ENCODE data around the gene TRPT1.

Gene TRPT1

DNA sequence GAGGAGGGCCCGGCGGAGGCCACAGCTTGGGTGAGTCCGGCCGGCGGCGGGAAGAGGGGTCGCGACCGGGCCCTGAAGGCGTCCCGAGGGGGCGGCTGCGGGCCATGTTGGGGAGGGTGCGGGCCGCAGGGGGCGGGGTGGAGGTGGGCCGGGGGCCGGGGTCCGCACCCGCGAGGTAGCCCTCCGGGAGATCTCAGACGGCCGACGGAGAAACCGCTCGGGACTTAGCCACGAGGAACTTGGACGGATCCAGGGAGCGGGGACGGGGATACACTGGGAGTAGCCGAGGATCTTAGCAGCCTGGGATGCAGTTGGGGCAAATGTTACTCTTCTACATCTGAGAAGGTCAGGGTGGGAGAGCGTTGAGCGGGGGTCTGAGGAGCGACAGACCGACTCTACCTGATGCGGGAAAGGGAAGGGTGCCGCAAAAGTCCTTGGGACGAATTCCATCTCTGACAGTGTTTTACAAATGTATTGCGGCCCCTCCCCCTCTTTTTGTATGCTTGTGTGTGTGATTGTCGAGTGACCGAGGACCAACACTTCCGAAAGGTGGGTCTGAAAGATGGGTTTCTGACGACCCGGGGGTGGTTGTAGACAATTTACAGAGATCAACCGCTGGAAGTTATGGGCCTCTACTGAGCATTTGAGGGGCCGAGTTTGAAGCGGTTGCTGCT, 39.4 kb downstream of the TRPT1 start:
- H3K79me1 ChIP-seq (ENCODE audit: low read length): peaks cover 12% of the 10 kb centered on the region
- no peak overlapping the region for H3K56ac ChIP-seq (ENCODE audit: low read length)
- WGBS (ENCODE audit: extremely low coverage, insufficient coverage, low lambda C conversion rate): no CpG with 5 or more reads among the region's 48 CpGs
- no peak overlapping the region for H2BK15ac ChIP-seq (replicated peaks; ENCODE audit: low read depth)
- no peak overlapping the region for H2AK5ac ChIP-seq (ENCODE audit: low read length)
- peak overlapping the region; percentile 97 for H3K18ac ChIP-seq (ENCODE audit: low read length)
- H3K4me3 ChIP-seq (ENCODE audit: low read length): no peak overlapping the region
- H2BK5ac ChIP-seq (ENCODE audit: low read length): no peak overlapping the region
- no peak overlapping the region for H3K23ac ChIP-seq (ENCODE audit: low read length)
- H3K36me3 ChIP-seq (ENCODE audit: control insufficient read depth, insufficient read depth, low read length): peaks cover 4% of the 10 kb centered on the region
- H2BK120ac ChIP-seq (ENCODE audit: low read depth, low read length): peak overlapping the region; percentile 97
- peak; percentile 31 for DNase-seq
- no peak overlapping the region for H3K9ac ChIP-seq (ENCODE audit: low read length)
- no peaks in the 10 kb centered on the region for H3K4me1 ChIP-seq (ENCODE audit: control insufficient read depth, low read depth, low read length)
- H3K4ac ChIP-seq (ENCODE audit: low read depth, low read length): peak overlapping the region; percentile 99
- no peak overlapping the region for H4K8ac ChIP-seq (ENCODE audit: low read depth, low read length)
- H3K79me2 ChIP-seq (ENCODE audit: control insufficient read depth, insufficient read depth, low read length): peaks cover 21% of the 10 kb centered on the region
- peak overlapping the region; percentile 24 for H3K27ac ChIP-seq (ENCODE audit: low read depth, low read length)
- no peaks in the 10 kb centered on the region for H3K27me3 ChIP-seq (ENCODE audit: insufficient read depth, low read length, poor library complexity)
- no peak overlapping the region for H4K5ac ChIP-seq (ENCODE audit: low read length)
- H3K4me2 ChIP-seq (ENCODE audit: low read length): no peak overlapping the region

DNA sequence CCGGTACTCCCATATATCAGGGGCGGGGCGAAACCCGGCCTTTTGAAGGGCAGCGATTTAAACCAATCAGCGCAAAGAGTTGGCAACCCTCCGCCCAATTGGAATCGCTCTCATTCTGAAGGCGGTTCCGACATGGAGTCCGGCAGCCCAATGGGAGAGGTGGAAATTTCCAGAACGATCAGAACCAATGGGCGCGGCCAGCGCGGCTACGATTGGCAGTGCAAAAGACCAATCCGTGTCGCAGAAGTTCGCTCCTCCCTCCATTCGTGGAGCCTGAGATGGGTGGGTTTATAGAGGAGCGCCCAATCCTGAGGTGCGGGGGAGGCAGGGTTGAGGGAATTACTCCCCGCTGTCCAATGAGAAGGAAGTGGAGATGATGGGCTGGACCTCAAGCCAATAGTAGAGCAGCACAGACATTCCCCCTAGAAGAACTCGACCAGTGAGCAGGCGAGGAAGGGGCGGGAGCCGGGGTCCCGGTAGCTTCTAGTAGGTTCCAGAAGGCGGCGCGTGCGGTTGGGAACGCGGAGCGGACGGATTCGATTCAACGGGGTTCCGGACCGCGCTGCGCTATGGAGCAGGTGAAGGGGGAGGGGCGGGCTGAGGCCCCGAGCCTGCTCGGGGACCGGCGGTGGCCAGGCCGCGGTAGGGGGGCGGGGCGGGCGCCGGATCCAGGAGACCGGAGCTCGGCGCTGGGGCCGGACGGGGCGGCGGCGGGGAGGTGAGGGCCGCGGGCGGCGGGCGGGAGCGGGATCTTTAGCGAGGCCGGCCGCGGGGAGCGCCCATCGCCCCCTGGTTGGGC, 40.1 kb downstream of the TRPT1 start, which contains the start of gene STIP1:
STIP1 (plus strand) TSS at position 479 of the 799 bp plus-strand sequence; CDS start at position 570, 91 bp downstream.
- H3K79me1 ChIP-seq (ENCODE audit: low read length): peaks cover 12% of the 10 kb centered on the region
- peak within 1 kb of the TSS; percentile 95 for H3K9ac ChIP-seq (ENCODE audit: low read length)
- no peak within 1 kb of the TSS for H4K5ac ChIP-seq (ENCODE audit: low read length)
- peak within 1 kb of the TSS; percentile 97 for H2BK120ac ChIP-seq (ENCODE audit: low read depth, low read length)
- H3K36me3 ChIP-seq (ENCODE audit: control insufficient read depth, insufficient read depth, low read length): peaks cover 4% of the 10 kb centered on the region
- H3K4me1 ChIP-seq (ENCODE audit: control insufficient read depth, low read depth, low read length): no peaks in the 10 kb centered on the region
- peak within 1 kb of the TSS; percentile 99 for H3K4ac ChIP-seq (ENCODE audit: low read depth, low read length)
- peaks cover 17% of the 10 kb centered on the region for H3K79me2 ChIP-seq (ENCODE audit: control insufficient read depth, insufficient read depth, low read length)
- peak within 1 kb of the TSS; percentile 10 for H3K23ac ChIP-seq (ENCODE audit: low read length)
- H4K8ac ChIP-seq (ENCODE audit: low read depth, low read length): no peak within 1 kb of the TSS
- H2AK5ac ChIP-seq (ENCODE audit: low read length): peak within 1 kb of the TSS; percentile 15
- peak within 1 kb of the TSS; percentile 98 for H3K56ac ChIP-seq (ENCODE audit: low read length)
- H2BK15ac ChIP-seq (replicated peaks; ENCODE audit: low read depth): no peak within 1 kb of the TSS
- H3K27me3 ChIP-seq (ENCODE audit: insufficient read depth, low read length, poor library complexity): no peaks in the 10 kb centered on the region
- peak within 1 kb of the TSS; percentile 50 for H3K4me3 ChIP-seq (ENCODE audit: low read length)
- H3K27ac ChIP-seq (ENCODE audit: low read depth, low read length): peak within 1 kb of the TSS; percentile 88
- H3K4me2 ChIP-seq (ENCODE audit: low read length): peak within 1 kb of the TSS; percentile 80
- DNase-seq: peak; percentile 100
- no CpG with 5 or more reads among the region's 74 CpGs for WGBS (ENCODE audit: extremely low coverage, insufficient coverage, low lambda C conversion rate)
- peak within 1 kb of the TSS; percentile 69 for H2BK5ac ChIP-seq (ENCODE audit: low read length)
- H3K18ac ChIP-seq (ENCODE audit: low read length): peak within 1 kb of the TSS; percentile 97

DNA sequence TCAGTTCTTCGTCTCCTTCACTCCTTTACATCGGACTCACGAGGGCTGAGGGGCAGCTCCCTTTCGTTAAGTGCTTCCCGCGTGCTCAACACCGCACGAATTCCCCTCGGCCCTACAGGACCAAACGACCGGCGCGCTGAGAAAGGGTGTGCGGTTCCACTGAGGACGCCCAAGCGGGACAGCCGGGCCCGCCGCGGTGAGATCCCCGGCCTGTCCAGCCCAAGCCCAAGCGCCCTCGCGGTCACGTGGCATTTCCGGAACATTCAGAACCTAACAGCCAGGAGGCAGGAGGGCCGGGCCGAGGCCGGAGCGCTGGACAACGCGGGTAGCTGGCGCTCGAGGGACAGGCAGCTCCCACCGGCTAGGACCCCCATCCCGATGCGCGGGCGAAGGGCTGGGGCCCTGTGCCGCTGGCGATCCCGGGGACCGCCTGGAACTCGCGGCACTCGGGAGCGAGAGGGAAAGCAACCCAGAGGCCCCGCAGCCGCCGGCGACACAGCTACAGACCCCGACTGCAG, 40.8 kb downstream of the TRPT1 start:
- peak overlapping the region; percentile 50 for H3K4me3 ChIP-seq (ENCODE audit: low read length)
- H3K18ac ChIP-seq (ENCODE audit: low read length): peak overlapping the region; percentile 84
- peak overlapping the region; percentile 95 for H3K9ac ChIP-seq (ENCODE audit: low read length)
- H2AK5ac ChIP-seq (ENCODE audit: low read length): peak overlapping the region; percentile 15
- peak overlapping the region; percentile 94 for H3K4ac ChIP-seq (ENCODE audit: low read depth, low read length)
- no peak overlapping the region for H4K8ac ChIP-seq (ENCODE audit: low read depth, low read length)
- H4K5ac ChIP-seq (ENCODE audit: low read length): no peak overlapping the region
- no peaks in the 10 kb centered on the region for H3K27me3 ChIP-seq (ENCODE audit: insufficient read depth, low read length, poor library complexity)
- H3K4me2 ChIP-seq (ENCODE audit: low read length): peak overlapping the region; percentile 80
- H3K27ac ChIP-seq (ENCODE audit: low read depth, low read length): peak overlapping the region; percentile 88
- peak overlapping the region; percentile 69 for H2BK5ac ChIP-seq (ENCODE audit: low read length)
- H3K79me1 ChIP-seq (ENCODE audit: low read length): peaks cover 10% of the 10 kb centered on the region
- no peak overlapping the region for H2BK15ac ChIP-seq (replicated peaks; ENCODE audit: low read depth)
- peaks cover 11% of the 10 kb centered on the region for H3K79me2 ChIP-seq (ENCODE audit: control insufficient read depth, insufficient read depth, low read length)
- H3K56ac ChIP-seq (ENCODE audit: low read length): peak overlapping the region; percentile 98
- peak overlapping the region; percentile 10 for H3K23ac ChIP-seq (ENCODE audit: low read length)
- no CpG with 5 or more reads among the region's 52 CpGs for WGBS (ENCODE audit: extremely low coverage, insufficient coverage, low lambda C conversion rate)
- no peaks in the 10 kb centered on the region for H3K4me1 ChIP-seq (ENCODE audit: control insufficient read depth, low read depth, low read length)
- no peak overlapping the region for H2BK120ac ChIP-seq (ENCODE audit: low read depth, low read length)
- peaks cover 4% of the 10 kb centered on the region for H3K36me3 ChIP-seq (ENCODE audit: control insufficient read depth, insufficient read depth, low read length)
- peak; percentile 91 for DNase-seq

DNA sequence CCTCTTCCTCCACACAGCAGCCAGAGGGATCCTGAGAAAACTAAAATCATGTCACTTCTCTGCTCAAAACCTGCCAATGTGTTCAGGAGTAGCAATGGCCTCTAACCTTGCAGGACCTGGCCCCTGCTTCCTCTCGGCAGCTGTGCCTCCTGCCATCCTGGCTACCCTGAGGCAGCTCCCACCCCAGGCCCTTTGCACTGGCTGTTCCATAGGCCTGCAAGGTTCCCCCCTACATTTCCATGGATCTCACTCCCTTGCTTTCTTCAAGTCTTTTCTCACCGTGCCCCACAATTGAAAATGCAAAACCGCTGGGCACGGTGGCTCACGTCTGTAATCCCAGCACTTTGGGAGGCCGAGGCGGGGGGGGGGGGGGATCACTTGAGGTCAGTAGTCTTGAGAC, 42.1 kb downstream of the TRPT1 start:
- no peak overlapping the region for H3K23ac ChIP-seq (ENCODE audit: low read length)
- no peak overlapping the region for H2BK15ac ChIP-seq (replicated peaks; ENCODE audit: low read depth)
- peak overlapping the region; percentile 34 for H3K9ac ChIP-seq (ENCODE audit: low read length)
- H3K27me3 ChIP-seq (ENCODE audit: insufficient read depth, low read length, poor library complexity): no peaks in the 10 kb centered on the region
- H3K4me1 ChIP-seq (ENCODE audit: control insufficient read depth, low read depth, low read length): no peaks in the 10 kb centered on the region
- peaks cover 2% of the 10 kb centered on the region for H3K79me2 ChIP-seq (ENCODE audit: control insufficient read depth, insufficient read depth, low read length)
- no peak overlapping the region for H3K4me3 ChIP-seq (ENCODE audit: low read length)
- no CpG with 5 or more reads among the region's 7 CpGs for WGBS (ENCODE audit: extremely low coverage, insufficient coverage, low lambda C conversion rate)
- no peak overlapping the region for H4K8ac ChIP-seq (ENCODE audit: low read depth, low read length)
- peaks cover 10% of the 10 kb centered on the region for H3K79me1 ChIP-seq (ENCODE audit: low read length)
- no peak overlapping the region for H2BK120ac ChIP-seq (ENCODE audit: low read depth, low read length)
- no peak overlapping the region for H3K27ac ChIP-seq (ENCODE audit: low read depth, low read length)
- no peak overlapping the region for H3K4ac ChIP-seq (ENCODE audit: low read depth, low read length)
- no peak overlapping the region for H2AK5ac ChIP-seq (ENCODE audit: low read length)
- DNase-seq: no peak
- no peak overlapping the region for H3K18ac ChIP-seq (ENCODE audit: low read length)
- H3K36me3 ChIP-seq (ENCODE audit: control insufficient read depth, insufficient read depth, low read length): peaks cover 4% of the 10 kb centered on the region
- H3K4me2 ChIP-seq (ENCODE audit: low read length): no peak overlapping the region
- H4K5ac ChIP-seq (ENCODE audit: low read length): no peak overlapping the region
- no peak overlapping the region for H2BK5ac ChIP-seq (ENCODE audit: low read length)
- peak overlapping the region; percentile 42 for H3K56ac ChIP-seq (ENCODE audit: low read length)

DNA sequence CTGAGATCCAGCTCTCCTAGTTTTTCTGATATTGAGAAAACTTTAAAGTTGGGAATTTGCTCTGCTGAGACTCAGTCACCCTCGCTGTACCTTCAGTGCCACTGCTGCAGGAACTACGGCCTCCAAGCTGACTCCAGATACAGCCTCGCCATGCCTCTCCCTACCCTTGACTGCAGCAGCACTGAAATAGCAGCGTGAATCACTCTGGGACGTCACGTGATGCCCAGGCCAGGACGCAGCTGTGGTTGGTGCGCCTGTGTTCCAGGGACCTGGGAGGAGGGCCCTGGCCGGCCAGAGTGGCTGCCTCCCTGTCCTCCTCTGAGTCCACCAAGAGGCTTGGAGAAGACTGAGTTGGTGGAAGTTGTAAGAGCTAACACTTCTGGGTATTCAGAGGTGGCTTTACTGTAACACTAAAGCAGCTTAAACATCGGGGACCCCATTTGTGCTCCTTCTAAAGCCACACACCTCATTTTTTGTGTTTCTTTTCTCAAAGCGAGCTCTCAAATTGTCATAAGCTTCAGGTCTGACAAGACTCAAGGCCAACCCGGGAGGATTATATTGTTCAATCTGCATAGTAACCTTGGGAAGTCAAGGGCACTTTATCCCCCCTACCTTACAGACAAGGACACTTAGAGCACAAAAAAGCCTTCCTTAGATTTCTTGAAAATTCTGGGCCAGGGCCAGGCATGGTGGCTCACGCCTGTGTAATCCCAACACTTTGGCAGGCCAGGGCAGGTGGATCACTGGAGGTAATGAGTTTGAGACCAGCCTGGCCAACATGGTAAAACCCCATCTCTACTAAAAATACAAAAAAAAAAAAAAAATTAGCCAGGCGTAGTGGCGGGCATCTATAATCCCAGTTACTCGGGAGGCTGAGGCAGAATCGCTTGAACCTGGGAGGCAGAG, 44.2 kb downstream of the TRPT1 start:
- H2BK120ac ChIP-seq (ENCODE audit: low read depth, low read length): no peak overlapping the region
- H2BK15ac ChIP-seq (replicated peaks; ENCODE audit: low read depth): no peak overlapping the region
- H3K27me3 ChIP-seq (ENCODE audit: insufficient read depth, low read length, poor library complexity): no peaks in the 10 kb centered on the region
- peaks cover 2% of the 10 kb centered on the region for H3K79me2 ChIP-seq (ENCODE audit: control insufficient read depth, insufficient read depth, low read length)
- WGBS (ENCODE audit: extremely low coverage, insufficient coverage, low lambda C conversion rate): no CpG with 5 or more reads among the region's 17 CpGs
- no peak overlapping the region for H3K4me2 ChIP-seq (ENCODE audit: low read length)
- no peak overlapping the region for H3K27ac ChIP-seq (ENCODE audit: low read depth, low read length)
- no peak overlapping the region for H3K4ac ChIP-seq (ENCODE audit: low read depth, low read length)
- no peak overlapping the region for H3K23ac ChIP-seq (ENCODE audit: low read length)
- H3K79me1 ChIP-seq (ENCODE audit: low read length): peaks cover 8% of the 10 kb centered on the region
- no peak overlapping the region for H4K5ac ChIP-seq (ENCODE audit: low read length)
- no peak overlapping the region for H4K8ac ChIP-seq (ENCODE audit: low read depth, low read length)
- H3K4me1 ChIP-seq (ENCODE audit: control insufficient read depth, low read depth, low read length): no peaks in the 10 kb centered on the region
- peak overlapping the region; percentile 36 for H3K9ac ChIP-seq (ENCODE audit: low read length)
- DNase-seq: peak; percentile 88
- no peak overlapping the region for H2AK5ac ChIP-seq (ENCODE audit: low read length)
- no peak overlapping the region for H3K18ac ChIP-seq (ENCODE audit: low read length)
- no peak overlapping the region for H3K4me3 ChIP-seq (ENCODE audit: low read length)
- H3K56ac ChIP-seq (ENCODE audit: low read length): peak overlapping the region; percentile 66
- H2BK5ac ChIP-seq (ENCODE audit: low read length): no peak overlapping the region
- no peaks in the 10 kb centered on the region for H3K36me3 ChIP-seq (ENCODE audit: control insufficient read depth, insufficient read depth, low read length)

Data from mesendoderm (in vitro differentiated cells).